Cerebellar cortex (tissue), 1 donor: ENCODE data around the gene SCLY.
"Not testable (repeated sequence)": the region's sequence is repeated elsewhere in the genome, so short reads cannot be mapped to it uniquely, and the experiment has no call there.

Source experiments
- DNase-seq: peaks from one replicate; pipeline ENCODE4 v3.0.0-alpha.2; 2015; ENCODE audit warnings: low spot score

Gene SCLY

GRCh38 chr2:238113611-238114010 is 52.8 kb downstream of the SCLY start:
- no peak for DNase-seq

- DNase-seq = no peak
These were observed 53.6 kb downstream of the SCLY start for GRCh38 chr2:238114331-238114841.

DNA sequence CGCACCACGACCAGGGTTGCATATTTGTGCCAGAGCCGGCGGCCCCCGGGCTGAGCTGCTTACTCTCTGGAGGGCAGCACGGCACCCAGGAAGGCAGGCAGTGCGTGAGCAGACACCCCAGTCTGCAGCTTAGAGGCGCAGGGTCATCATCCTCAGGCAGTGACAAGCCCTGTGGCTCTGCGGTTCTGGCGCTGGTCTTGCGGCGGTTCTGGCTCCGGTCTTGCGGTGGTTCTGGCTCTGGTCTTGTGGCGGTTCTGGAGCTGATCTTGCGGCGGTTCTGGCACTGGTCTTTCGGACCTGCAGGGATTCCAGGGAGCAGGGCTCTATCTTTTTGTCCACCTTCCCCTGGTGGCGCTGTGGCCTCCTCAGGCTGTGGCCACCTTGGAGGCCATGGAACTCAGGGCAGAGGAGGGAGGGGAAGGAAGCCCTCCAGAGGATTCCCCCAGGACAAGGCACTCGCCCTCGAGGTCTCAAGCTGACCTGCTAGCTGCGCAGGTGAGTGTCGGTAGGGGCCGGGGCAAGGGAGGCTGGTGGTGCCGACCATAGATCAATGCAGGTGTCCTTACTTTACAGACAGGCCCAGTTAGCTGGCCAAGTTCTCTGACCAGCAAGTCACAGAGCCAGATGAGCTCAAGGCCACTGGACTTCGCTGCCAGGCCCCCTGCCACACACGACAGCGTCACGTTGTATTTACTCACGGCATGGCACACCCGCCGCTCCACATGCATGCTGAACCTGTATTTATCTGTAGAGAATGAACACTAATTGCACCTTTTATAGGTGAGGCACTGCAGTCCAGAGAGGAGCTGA is 54.3 kb downstream of the SCLY start:
- no peak for DNase-seq

DNA sequence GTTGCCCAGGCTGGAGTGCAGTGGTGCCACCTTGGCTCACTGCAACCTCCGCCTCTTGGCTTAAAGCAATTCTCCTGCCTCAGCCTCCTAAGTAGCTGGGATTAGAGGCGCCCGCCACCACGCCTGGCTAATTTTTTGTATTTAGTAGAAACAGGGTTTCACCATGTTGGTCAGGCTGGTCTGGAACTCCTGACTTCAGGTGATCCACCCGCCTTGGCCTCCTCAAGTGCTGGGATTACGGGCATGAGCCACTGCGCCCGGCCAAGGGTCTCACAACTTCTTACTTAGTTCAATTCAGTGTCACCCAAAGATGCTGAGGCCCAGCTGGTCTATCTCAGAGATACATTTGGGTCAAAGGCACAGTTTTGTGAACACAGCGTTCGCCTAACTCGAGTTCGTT is 54.9 kb downstream of the SCLY start:
- not testable (repeated sequence) for DNase-seq

DNA sequence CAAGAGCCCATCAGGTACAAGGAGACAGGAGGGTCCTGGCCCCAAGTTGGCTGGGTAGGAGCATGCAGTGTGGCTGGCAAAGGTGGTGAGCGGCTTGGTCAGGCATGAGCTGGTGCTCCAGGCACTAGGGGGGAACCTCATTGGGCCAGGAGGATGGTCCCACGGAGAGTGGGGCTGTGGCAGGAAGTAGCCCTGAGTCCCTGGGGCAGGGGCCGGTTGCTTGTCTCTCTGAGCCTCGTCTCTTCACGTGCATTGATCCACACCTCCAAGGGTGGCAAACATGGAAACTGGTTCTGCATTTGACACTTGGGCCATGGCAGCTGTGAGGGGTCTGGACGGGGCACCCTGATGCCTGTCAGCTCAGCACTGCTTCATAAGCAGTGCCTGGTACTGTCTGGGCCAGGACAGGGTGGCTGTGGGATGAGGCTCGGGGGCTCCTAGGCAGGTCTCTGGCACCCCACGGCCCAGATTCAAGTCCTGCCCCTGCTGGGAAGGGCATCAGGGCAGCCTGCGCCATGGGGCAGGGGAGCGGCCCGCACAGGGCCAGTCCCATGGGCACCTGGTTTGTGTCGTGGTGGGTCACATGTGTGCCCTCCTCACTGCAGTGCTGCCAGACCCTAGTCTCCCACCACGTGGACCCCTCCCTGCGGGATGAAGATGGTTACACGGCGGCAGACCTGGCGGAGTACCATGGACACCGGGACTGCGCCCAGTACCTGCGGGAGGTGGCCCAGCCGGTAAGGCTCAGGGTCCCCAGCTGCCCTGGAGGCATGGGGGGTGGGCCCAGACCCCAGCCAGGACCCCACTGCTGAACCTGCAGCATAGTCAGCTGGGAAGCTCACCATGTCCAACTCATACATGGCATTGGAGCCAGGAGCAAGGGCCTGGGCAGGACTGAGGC is 55.7 kb downstream of the SCLY start:
- DNase-seq = no peak

DNA sequence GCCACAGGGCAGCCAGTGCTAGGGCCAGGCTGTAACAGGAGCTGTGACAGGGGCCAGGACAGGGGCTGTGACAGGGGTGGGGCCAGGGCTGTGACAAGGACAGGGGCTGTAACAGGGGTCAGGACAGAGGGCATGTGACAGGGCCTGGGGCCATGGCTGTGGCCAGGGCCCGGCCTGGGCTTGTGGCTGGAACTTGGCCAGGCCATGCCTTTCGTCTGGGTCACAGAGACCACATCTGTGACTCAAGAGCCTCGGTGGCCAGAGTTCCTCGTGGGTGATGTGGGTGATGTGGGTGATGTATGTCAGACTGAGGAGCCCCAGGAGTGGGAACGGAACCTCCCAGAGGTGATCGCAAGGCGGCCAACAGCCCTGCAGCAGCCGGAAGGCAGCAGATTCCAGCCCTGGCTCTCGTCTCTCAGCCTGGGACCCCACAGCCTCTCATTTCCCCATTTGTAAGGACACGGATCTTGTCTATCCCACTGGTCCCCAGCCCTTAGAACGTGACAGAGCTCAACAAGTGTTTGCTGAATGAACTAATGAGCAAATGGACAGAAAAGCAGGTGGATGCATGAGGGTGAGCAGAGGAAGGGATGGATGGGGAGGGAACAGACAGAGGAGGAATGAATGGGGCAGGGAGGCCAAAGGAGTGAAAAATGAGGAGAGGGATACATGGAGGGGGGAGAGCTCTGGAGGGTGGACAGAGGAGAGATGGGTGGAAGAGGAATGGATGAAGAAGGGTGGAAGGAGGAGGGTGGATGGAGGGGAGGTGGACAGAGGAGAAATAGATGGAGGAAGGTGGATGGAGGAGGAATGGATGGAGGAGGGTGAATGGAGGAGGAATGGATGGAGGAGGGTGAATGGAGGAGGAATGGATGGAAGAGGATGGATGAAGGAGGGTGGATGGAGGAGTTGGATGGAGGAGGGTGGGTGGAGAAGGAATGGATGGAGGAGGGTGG is 56.7 kb downstream of the SCLY start:
- no peak for DNase-seq

DNA sequence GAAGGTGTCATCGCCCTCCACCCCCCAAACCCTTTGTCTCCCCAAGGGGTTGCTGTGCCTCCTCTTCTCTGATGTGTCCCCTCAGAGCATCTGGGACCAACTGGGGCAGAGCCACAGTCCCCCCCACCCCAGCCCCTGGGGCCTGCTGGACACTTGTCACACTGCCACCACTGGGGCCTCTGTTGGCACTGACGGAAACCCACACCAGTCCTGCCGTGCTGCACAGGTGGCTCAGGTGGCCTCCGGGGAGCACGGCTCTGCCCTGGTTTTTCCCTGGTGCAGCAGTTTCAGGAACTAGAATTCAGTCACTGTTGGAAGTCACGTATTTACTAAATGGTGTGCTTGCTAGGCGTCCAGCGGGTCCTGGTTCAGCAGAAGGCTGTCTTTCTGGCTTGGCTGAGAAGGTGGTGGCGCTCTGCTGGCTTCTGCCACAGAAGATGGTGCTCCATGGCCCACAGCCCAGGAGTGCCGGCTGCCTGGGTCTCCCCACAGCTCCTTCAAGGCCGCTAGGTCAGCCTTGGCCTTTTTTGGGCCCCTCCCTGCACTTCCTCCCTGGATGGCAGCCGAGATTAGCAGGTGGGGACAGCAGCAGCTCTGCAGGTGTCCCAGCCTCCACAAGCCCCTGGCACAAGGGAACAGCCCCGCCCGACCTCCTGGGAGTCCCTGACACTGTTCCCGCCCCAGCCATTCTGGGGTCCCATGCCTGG is 59.1 kb downstream of the SCLY start:
- DNase-seq = peak; percentile 76

DNA sequence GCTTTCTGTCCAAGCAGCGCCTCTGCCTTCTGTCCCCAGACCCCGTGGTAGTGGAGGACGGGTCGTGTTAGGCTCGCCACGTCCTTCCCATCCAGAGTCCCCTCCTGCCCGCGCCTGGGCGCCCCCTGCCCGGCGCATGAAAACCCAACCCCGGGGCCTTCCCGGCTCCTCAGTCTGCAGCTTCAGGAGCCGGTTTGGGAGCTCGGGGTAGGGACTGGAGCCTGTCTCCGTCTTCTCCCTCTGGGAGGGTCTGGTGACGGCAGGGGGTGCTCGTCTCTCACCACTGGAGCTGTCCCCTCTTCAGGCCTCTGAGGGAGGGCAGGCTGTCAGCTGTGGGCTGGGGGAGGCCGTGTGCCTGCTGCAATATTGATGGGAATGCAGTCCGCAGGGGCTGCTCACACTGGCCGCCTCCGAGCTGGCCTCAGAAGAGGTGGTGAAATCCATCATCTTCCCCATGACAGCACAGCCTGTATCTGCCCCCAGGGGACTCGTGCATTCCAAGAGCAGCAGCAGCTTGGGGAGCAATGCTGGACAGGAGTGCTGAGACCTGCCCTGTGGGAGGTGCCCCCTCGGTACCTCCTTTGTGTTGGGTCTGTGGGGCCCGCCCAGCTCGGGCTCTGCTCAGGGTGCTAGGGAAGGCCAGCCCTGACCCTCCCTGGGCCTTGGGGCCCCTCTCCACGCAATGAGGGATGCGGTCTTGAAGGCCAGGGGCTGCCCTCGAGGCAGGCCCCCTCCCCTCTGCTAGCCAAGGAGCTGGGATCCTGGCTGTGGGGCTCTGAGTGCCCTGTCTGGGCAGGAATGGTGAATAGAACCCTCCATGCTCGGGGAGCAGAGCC is 59.9 kb downstream of the SCLY start:
- no peak for DNase-seq

- DNase-seq = no peak
These were observed 60.9 kb downstream of the SCLY start for GRCh38 chr2:238121511-238122286.

DNA sequence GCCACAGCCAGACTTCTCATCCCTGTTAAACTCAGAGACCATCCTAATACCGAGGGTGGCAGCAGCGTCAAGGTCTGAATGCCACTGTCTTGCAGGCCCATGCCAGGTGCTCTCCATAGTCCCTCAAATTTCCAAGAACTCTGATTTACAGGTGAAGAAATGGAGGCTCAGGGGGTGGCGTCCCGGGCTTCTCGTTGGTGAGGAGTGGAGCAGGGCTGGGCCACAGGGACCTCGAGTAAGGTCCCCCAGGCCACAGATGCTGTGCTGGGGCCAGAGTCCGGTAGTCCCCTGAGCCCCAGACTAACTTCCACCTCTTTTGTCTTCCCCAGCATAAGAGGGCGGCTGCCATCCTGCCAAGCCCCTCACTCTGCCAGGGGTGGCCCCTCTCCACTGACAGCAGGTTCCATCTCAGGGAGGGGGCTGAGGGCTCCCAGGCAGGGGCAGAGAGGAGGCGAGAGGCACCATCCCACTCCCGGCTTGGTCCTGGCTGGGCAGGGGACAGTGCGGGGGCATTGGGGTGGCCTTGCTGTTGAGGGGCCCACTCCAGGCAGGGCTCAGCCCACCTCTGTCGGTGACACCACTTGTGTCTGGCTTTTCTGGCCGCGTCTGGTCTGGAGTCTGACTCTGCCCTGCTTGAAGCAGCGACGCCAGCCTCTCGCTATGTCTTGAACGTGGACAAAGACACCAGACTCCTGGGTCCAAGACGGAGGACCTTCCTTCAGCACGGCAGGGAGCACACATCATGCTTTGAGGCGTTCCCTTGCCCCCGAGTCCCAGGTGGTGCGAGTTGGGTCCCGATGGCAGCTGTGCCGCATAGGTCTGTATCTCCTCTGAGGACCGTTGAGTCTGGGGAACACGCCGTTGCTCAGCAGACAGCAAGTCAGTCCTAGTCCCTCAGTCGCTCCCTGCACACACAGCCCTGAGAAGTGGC is 61.8 kb downstream of the SCLY start:
- no peak for DNase-seq

GRCh38 chr2:238123218-238123971 is 62.6 kb downstream of the SCLY start:
- DNase-seq = no peak

GRCh38 chr2:238123991-238124470 is 63.2 kb downstream of the SCLY start:
- no peak for DNase-seq

- DNase-seq = no peak
These were observed 63.8 kb downstream of the SCLY start for GRCh38 chr2:238124488-238125126.

- DNase-seq = no peak
These were observed 64.5 kb downstream of the SCLY start for GRCh38 chr2:238125127-238125885.

GRCh38 chr2:238126338-238126737 is 65.5 kb downstream of the SCLY start:
- no peak for DNase-seq

DNA sequence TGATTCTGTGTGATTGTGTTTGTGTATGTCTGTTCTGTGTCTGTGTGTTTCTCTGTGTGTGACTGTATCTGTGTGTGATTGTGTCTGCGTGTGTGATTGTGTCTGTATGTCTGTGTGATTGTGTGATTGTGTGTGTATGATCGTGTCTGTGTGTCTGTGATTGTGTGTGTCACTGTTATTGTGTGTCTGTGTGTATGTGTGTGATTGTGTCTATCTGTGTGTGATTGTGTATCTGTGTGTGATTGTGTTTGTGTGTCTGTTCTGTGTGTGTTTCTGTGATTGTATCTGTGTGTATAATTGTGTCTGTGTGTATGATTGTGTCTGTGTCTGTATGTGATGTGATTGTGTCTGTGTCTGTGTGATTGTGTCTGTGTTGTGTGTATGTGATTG is 66.0 kb downstream of the SCLY start:
- no peak for DNase-seq
